Fibroblast of lung (primary cell): ENCODE results near the gene CKAP4. TPM values are rescaled to one million over a fixed set of nuclear protein-coding genes. Genes with fewer than 3 reads are reported as not detected.

Experiments used
- DNase-seq, 2 donors: peaks; one replicate each; pipeline versions ENCODE4 v3.0.0 to v3.0.0-alpha.2; 2010; ENCODE audit warnings: low read depth in 2 of 2
- H2AFZ ChIP-seq: 2 replicates; pipeline ENCODE4 v1.5.1; 2012; ENCODE audit warnings: low read length, control low read depth, inconsistent platforms
- H3K27ac ChIP-seq: 2 replicates; pipeline ENCODE4 v1.5.1; 2011; ENCODE audit warnings: low read length, control low read depth; ENCODE audit not compliant: insufficient read depth
- H3K27me3 ChIP-seq: 2 replicates; pipeline ENCODE4 v1.5.1; 2011; ENCODE audit warnings: mild to moderate bottlenecking, low read length; ENCODE audit not compliant: control insufficient read depth, insufficient read depth
- H3K36me3 ChIP-seq: 2 replicates; pipeline ENCODE4 v1.5.1; 2011; ENCODE audit warnings: low read length; ENCODE audit not compliant: control insufficient read depth, insufficient read depth
- H3K4me1 ChIP-seq: 2 replicates; pipeline ENCODE4 v1.5.1; 2011; ENCODE audit warnings: low read length; ENCODE audit not compliant: control insufficient read depth, insufficient read depth; ENCODE audit errors: extremely low read depth
- H3K4me2 ChIP-seq: 2 replicates; pipeline ENCODE4 v1.5.1; 2011; ENCODE audit warnings: low read length, control low read depth; ENCODE audit not compliant: insufficient read depth; ENCODE audit errors: extremely low read depth
- H3K4me3 ChIP-seq, 4 experiments: fragments of 200-600 bp in 1 of 4; sonication (generic) in 1 of 4; replicated peaks in 1 of 4; 2 replicates each; pipeline ENCODE4 v1.5.1; 2011 to 2016; ENCODE audit warnings: low read length in 4 of 4, low read depth in 3 of 4, mild to moderate bottlenecking in 3 of 4, control low read depth in 2 of 4, inconsistent platforms in 1 of 4, mixed read lengths in 1 of 4; ENCODE audit not compliant: insufficient read depth in 1 of 4; ENCODE audit errors: control extremely low read depth in 1 of 4
- H3K79me2 ChIP-seq: 2 replicates; pipeline ENCODE4 v1.5.1; 2012; ENCODE audit warnings: mild to moderate bottlenecking, low read length, inconsistent platforms; ENCODE audit not compliant: control insufficient read depth, insufficient read depth
- H3K9ac ChIP-seq: 2 replicates; pipeline ENCODE4 v1.5.1; 2011; ENCODE audit warnings: mild to moderate bottlenecking, low read length, control low read depth; ENCODE audit not compliant: insufficient read depth
- H3K9me3 ChIP-seq: 2 replicates; pipeline ENCODE4 v1.5.1; 2012; ENCODE audit warnings: low read depth, low read length; ENCODE audit not compliant: control insufficient read depth, insufficient read depth
- H4K20me1 ChIP-seq: 2 replicates; pipeline ENCODE4 v1.5.1; 2011; ENCODE audit warnings: low read length; ENCODE audit not compliant: control insufficient read depth, insufficient read depth; ENCODE audit errors: extremely low read depth
- CTCF ChIP-seq, 2 donors: IDR thresholded peaks in 1 of 2; conservative IDR thresholded peaks in 1 of 2; 1 replicate in 1 of 2; 2 replicates in 1 of 2; pipeline ENCODE4 v1.5.1; 2011 to 2012; ENCODE audit warnings: low read length in 2 of 2, control low read depth in 1 of 2, inconsistent platforms in 1 of 2, low read depth in 1 of 2, mild to moderate bottlenecking in 1 of 2
- EZH2 ChIP-seq: IDR thresholded peaks from 2 replicates; pipeline ENCODE4 v1.5.1; 2012; ENCODE audit warnings: low read length, control low read depth, mild to moderate bottlenecking; ENCODE audit errors: missing control alignments
- polyA plus RNA-seq, 2 donors: library from polyadenylated mRNA; depleted of rRNA in 1 of 2; stranded (reverse) in 1 of 2; unstranded in 1 of 2; fragments of >200 nt; gene quantifications; 2 replicates each; pipeline ENCODE4 v1.2.1, GENCODE V29; 2011 to 2012; ENCODE audit warnings: missing spikeins in 1 of 2
- total RNA-seq: library from RNA; depleted of rRNA; stranded (reverse); fragments of >200 nt; gene quantifications from 2 replicates; pipeline ENCODE4 v1.2.1, GENCODE V29; 2014

CKAP4 gene
- total and polyA plus RNA-seq, 2 donors (not counting 1 experiment from before 2014, with no cell fraction given) = 132 to 282 TPM

DNA sequence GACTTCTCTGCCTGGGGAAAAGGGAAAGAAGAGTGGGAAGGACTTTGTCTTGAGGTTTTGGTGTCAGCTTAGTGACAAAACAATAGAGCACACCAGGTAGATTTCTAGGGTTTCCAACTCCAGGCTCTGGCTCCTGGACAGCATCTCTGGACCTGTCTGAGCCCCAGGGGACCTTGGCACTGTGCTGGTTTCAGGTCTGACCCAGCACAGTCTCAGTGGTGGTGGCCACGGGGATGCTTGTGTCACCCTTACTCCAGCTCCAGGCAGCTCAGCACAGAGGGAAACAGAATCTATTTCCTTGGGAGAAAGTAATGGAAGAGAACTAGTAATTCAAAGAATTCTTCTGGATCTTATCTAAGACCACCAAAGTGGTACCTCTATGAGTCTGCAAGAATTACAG, 11.1 kb upstream of the CKAP4 start:
- DNase-seq = no peak
- no peaks in the 10 kb centered on the region for H3K9me3 ChIP-seq
- H3K27me3 ChIP-seq = no peaks in the 10 kb centered on the region
- H3K27ac ChIP-seq = no peak overlapping the region
- no peak overlapping the region for H3K9ac ChIP-seq
- no peak overlapping the region for H2AFZ ChIP-seq
- H4K20me1 ChIP-seq = no peaks in the 10 kb centered on the region
- no peaks in the 10 kb centered on the region for H3K79me2 ChIP-seq
- no peaks in the 10 kb centered on the region for H3K4me1 ChIP-seq
- H3K4me3 ChIP-seq = no peak overlapping the region
- TF ChIP-seq EZH2 (no peak), CTCF (conservative IDR thresholded peaks at IDR 0.05 in 1 of 2, IDR thresholded peaks at IDR 0.05 in 1 of 2; ENCODE audit: low read depth in 1 of 2, low read length in 2 of 2) (no peak)
- no peaks in the 10 kb centered on the region for H3K36me3 ChIP-seq
- H3K4me2 ChIP-seq = no peak overlapping the region

- no peak overlapping the region for H3K4me3 ChIP-seq
- H3K36me3 ChIP-seq = no peaks in the 10 kb centered on the region
- no peak overlapping the region for H3K27ac ChIP-seq
- no peaks in the 10 kb centered on the region for H3K27me3 ChIP-seq
- H2AFZ ChIP-seq = no peak overlapping the region
- no peaks in the 10 kb centered on the region for H3K79me2 ChIP-seq
- no peaks in the 10 kb centered on the region for H3K4me1 ChIP-seq
- no peak overlapping the region for H3K4me2 ChIP-seq
- TF ChIP-seq CTCF (conservative IDR thresholded peaks at IDR 0.05 in 1 of 2, IDR thresholded peaks at IDR 0.05 in 1 of 2; ENCODE audit: low read depth in 1 of 2, low read length in 2 of 2) = no peak
- no peaks in the 10 kb centered on the region for H4K20me1 ChIP-seq
- DNase-seq = no peak
- no peak overlapping the region for H3K9ac ChIP-seq
- H3K9me3 ChIP-seq = no peaks in the 10 kb centered on the region
Measured at GRCh38 chr12:106258226-106258625, 10.4 kb upstream of the CKAP4 start.

DNA sequence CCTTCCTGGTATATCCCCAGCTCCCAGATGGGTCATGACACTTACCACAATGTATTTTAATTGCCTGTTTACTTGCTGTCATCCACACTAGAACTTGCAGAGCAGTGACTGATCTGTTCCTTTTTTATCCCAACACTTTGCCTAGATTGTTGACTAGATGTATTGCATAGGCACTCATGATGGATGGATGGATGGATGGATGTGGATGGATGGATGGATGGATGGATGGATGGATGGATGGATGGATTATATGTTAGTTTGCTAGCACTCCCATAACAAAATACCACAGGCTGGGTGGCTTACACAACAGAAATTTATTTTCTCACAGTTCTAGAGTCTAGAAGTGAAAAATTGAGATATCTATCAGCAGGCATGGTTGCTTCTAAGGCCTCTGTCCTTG, 8.7 kb upstream of the CKAP4 start:
- Histone ChIP-seq H4K20me1 (no peaks in the 10 kb centered on the region), H3K27ac (no peak overlapping the region), H3K9me3 (no peaks in the 10 kb centered on the region), H3K4me3 (no peak overlapping the region), H3K27me3 (no peaks in the 10 kb centered on the region), H3K36me3 (no peaks in the 10 kb centered on the region), H2AFZ (no peak overlapping the region), H3K9ac (no peak overlapping the region), H3K4me2 (no peak overlapping the region), H3K79me2 (no peaks in the 10 kb centered on the region), H3K4me1 (no peaks in the 10 kb centered on the region)
- TF ChIP-seq CTCF (conservative IDR thresholded peaks at IDR 0.05 in 1 of 2, IDR thresholded peaks at IDR 0.05 in 1 of 2; ENCODE audit: low read depth in 1 of 2, low read length in 2 of 2) (no peak), EZH2 (no peak)
- DNase-seq = no peak
